Measurements from ENCODE around the gene ABCA12.
"Not testable (repeated sequence)": the region's sequence is repeated elsewhere in the genome, so short reads cannot be mapped to it uniquely, and the experiment has no call there.

Gene ABCA12

DNA sequence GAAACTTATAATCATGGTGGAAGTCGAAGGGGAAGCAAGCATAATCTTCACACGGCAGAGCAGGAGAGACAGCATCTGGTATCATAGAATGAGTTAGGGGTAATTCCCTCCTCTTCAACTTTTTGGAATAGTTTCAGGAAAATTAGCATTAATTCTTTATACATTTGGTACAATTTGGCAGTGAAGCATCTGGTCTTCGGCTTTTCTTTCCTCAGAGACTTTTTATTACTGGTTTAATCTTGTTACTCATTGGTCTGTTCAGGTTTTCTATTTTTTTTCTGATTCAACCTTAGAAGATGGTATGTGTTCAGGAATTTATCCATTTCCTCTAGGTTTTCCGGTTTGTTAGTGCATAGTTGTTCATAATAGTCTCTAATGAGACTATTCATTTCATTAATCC lies 39.7 kb upstream of the ABCA12 start:
- H3K9me3 ChIP-seq (replicated peaks; ENCODE audit: insufficient read depth, low read length), result no peaks in the 10 kb centered on the region
- H3K36me3 ChIP-seq (replicated peaks; ENCODE audit: insufficient read depth, low read length), result no peaks in the 10 kb centered on the region
- H3K27ac ChIP-seq (ENCODE audit: low read length), result no peak overlapping the region
- H2AFZ ChIP-seq (ENCODE audit: low read length), result no peak overlapping the region
- no peak for DNase-seq
- H3F3A ChIP-seq (ENCODE audit: insufficient read depth, low read length), result no peaks in the 10 kb centered on the region
- H3K4me2 ChIP-seq (ENCODE audit: low read depth, low read length), result no peak overlapping the region
- no peaks in the 10 kb centered on the region for H3K4me1 ChIP-seq (ENCODE audit: low read length)
- H3K79me2 ChIP-seq (ENCODE audit: low read length), result no peaks in the 10 kb centered on the region
- no peak overlapping the region for H3K4me3 ChIP-seq (ENCODE audit: low read length)
- TF ChIP-seq CTCF (IDR thresholded peaks at IDR 0.05; ENCODE audit: low read length), result no peak
- no peak for TF ChIP-seq EZH2phosphoT487 (IDR thresholded peaks at IDR 0.05; ENCODE audit: low read length)
- no peak for TF ChIP-seq EZH2 (optimal IDR thresholded peaks at IDR 0.05; ENCODE audit: low read depth, low read length)
- no peaks in the 10 kb centered on the region for H4K20me1 ChIP-seq (ENCODE audit: insufficient read depth, low read length)
- no peaks in the 10 kb centered on the region for H3K27me3 ChIP-seq (replicated peaks; ENCODE audit: insufficient read depth, low read length)
- no peaks in the 10 kb centered on the region for H3K9me2 ChIP-seq (replicated peaks; ENCODE audit: insufficient read depth, low read length)
- no peak overlapping the region for H3K9ac ChIP-seq (ENCODE audit: low read length)

- Histone ChIP-seq H3F3A (ENCODE audit: insufficient read depth, low read length) (no peaks in the 10 kb centered on the region), H2AFZ (ENCODE audit: low read length) (peak overlapping the region; percentile 51)
Measured at GRCh38 chr2:215171796-215172195, 33.4 kb upstream of the ABCA12 start.

DNA sequence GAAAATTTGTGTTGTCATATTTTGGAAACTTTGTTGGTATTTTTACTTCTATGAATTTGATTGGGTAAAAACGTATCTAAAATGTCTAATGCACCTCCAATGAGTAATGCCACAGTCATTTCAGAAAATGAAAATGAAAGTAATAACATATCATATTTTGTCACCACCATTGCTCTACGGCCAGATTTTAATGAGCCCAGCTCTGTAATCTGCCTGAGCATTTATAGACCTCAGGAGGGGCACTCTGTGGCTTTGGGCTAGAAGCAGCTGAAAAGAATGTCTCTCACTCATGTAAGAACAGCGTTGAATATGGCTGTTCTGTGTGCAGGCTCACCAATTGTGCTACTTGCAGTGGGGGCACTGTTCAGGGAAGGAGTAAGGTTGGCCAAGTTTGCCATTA lies 32.7 kb upstream of the ABCA12 start:
- no peaks in the 10 kb centered on the region for H3K4me1 ChIP-seq (ENCODE audit: low read length)
- peak overlapping the region; percentile 45 for H3K4me2 ChIP-seq (ENCODE audit: low read depth, low read length)
- DNase-seq, result peak; percentile 66
- no peaks in the 10 kb centered on the region for H3K27me3 ChIP-seq (replicated peaks; ENCODE audit: insufficient read depth, low read length)
- no peaks in the 10 kb centered on the region for H3K9me3 ChIP-seq (replicated peaks; ENCODE audit: insufficient read depth, low read length)
- peak overlapping the region; percentile 9; the same call in 1 of the 2 replicates for H3K27ac ChIP-seq (ENCODE audit: low read length)
- no peaks in the 10 kb centered on the region for H3K9me2 ChIP-seq (replicated peaks; ENCODE audit: insufficient read depth, low read length)
- no peaks in the 10 kb centered on the region for H3F3A ChIP-seq (ENCODE audit: insufficient read depth, low read length)
- TF ChIP-seq EZH2phosphoT487 (IDR thresholded peaks at IDR 0.05; ENCODE audit: low read length) (no peak), EZH2 (optimal IDR thresholded peaks at IDR 0.05; ENCODE audit: low read depth, low read length) (no peak), CTCF (IDR thresholded peaks at IDR 0.05; ENCODE audit: low read length) (no peak)
- H3K79me2 ChIP-seq (ENCODE audit: low read length), result no peaks in the 10 kb centered on the region
- H2AFZ ChIP-seq (ENCODE audit: low read length), result peak overlapping the region; percentile 51
- no peaks in the 10 kb centered on the region for H4K20me1 ChIP-seq (ENCODE audit: insufficient read depth, low read length)
- H3K4me3 ChIP-seq (ENCODE audit: low read length), result peak overlapping the region; percentile 28
- no peak overlapping the region for H3K9ac ChIP-seq (ENCODE audit: low read length)
- H3K36me3 ChIP-seq (replicated peaks; ENCODE audit: insufficient read depth, low read length), result no peaks in the 10 kb centered on the region

More at GRCh38 chr2:215171796-215172195, 33.4 kb upstream of the ABCA12 start:
- H3K9me2 ChIP-seq (replicated peaks; ENCODE audit: insufficient read depth, low read length), result no peaks in the 10 kb centered on the region
- no peak overlapping the region for H3K4me2 ChIP-seq (ENCODE audit: low read depth, low read length)
- DNase-seq, result no peak
- H3K27ac ChIP-seq (ENCODE audit: low read length), result no peak overlapping the region
- no peaks in the 10 kb centered on the region for H3K27me3 ChIP-seq (replicated peaks; ENCODE audit: insufficient read depth, low read length)
- TF ChIP-seq CTCF (IDR thresholded peaks at IDR 0.05; ENCODE audit: low read length) (no peak), EZH2phosphoT487 (IDR thresholded peaks at IDR 0.05; ENCODE audit: low read length) (no peak), EZH2 (optimal IDR thresholded peaks at IDR 0.05; ENCODE audit: low read depth, low read length) (no peak)
- H3K79me2 ChIP-seq (ENCODE audit: low read length), result no peaks in the 10 kb centered on the region
- H3K4me1 ChIP-seq (ENCODE audit: low read length), result no peaks in the 10 kb centered on the region
- no peak overlapping the region for H3K4me3 ChIP-seq (ENCODE audit: low read length)
- no peaks in the 10 kb centered on the region for H4K20me1 ChIP-seq (ENCODE audit: insufficient read depth, low read length)
- no peak overlapping the region for H3K9ac ChIP-seq (ENCODE audit: low read length)
- H3K36me3 ChIP-seq (replicated peaks; ENCODE audit: insufficient read depth, low read length), result no peaks in the 10 kb centered on the region
- no peaks in the 10 kb centered on the region for H3K9me3 ChIP-seq (replicated peaks; ENCODE audit: insufficient read depth, low read length)

- H4K20me1 ChIP-seq (ENCODE audit: insufficient read depth, low read length); H3K36me3 ChIP-seq (replicated peaks; ENCODE audit: insufficient read depth, low read length); H3K27ac ChIP-seq (ENCODE audit: low read length); H3K4me2 ChIP-seq (ENCODE audit: low read depth, low read length); H3K9ac ChIP-seq (ENCODE audit: low read length); DNase-seq; H3K79me2 ChIP-seq (ENCODE audit: low read length); H2AFZ ChIP-seq (ENCODE audit: low read length); H3F3A ChIP-seq (ENCODE audit: insufficient read depth, low read length); H3K27me3 ChIP-seq (replicated peaks; ENCODE audit: insufficient read depth, low read length); H3K9me3 ChIP-seq (replicated peaks; ENCODE audit: insufficient read depth, low read length); H3K4me3 ChIP-seq (ENCODE audit: low read length); H3K9me2 ChIP-seq (replicated peaks; ENCODE audit: insufficient read depth, low read length); H3K4me1 ChIP-seq (ENCODE audit: low read length): not testable (repeated sequence)
Measured at GRCh38 chr2:215166505-215166904, 28.1 kb upstream of the ABCA12 start.

GRCh38 chr2:215163319-215163718 lies 24.9 kb upstream of the ABCA12 start:
- H3K4me3 ChIP-seq (ENCODE audit: low read length); H3K36me3 ChIP-seq (replicated peaks; ENCODE audit: insufficient read depth, low read length); H3K79me2 ChIP-seq (ENCODE audit: low read length); H3K9ac ChIP-seq (ENCODE audit: low read length); H3K9me3 ChIP-seq (replicated peaks; ENCODE audit: insufficient read depth, low read length); H3K4me2 ChIP-seq (ENCODE audit: low read depth, low read length); H3K9me2 ChIP-seq (replicated peaks; ENCODE audit: insufficient read depth, low read length); H3K27ac ChIP-seq (ENCODE audit: low read length); H4K20me1 ChIP-seq (ENCODE audit: insufficient read depth, low read length); H2AFZ ChIP-seq (ENCODE audit: low read length); H3F3A ChIP-seq (ENCODE audit: insufficient read depth, low read length); H3K27me3 ChIP-seq (replicated peaks; ENCODE audit: insufficient read depth, low read length); H3K4me1 ChIP-seq (ENCODE audit: low read length); DNase-seq: not testable (repeated sequence)

Measured in MM.1S (cell line).